CD4-positive, alpha-beta memory T cell (primary cell): ENCODE results near the gene MGAT3. TPM values are rescaled to one million over a fixed set of nuclear protein-coding genes. Genes with fewer than 3 reads are reported as not detected.

Source experiments
- CTCF ChIA-PET: fragments of 350-600 bp; sonication (Branson Sonifier 250); formaldehyde crosslinking; loops from one replicate; lab custom pipeline; 2021; ENCODE audit warnings: inconsistent platforms; ENCODE audit not compliant: partially characterized antibody; lab: Charles Lee
- POLR2A ChIA-PET: fragments of 350-600 bp; sonication (Branson Sonifier 250); formaldehyde crosslinking; loops from one replicate; lab custom pipeline; 2021; ENCODE audit not compliant: partially characterized antibody; lab: Charles Lee
- DNase-seq, 5 donors: peaks; one replicate each; pipeline versions ENCODE4 v3.0.0 to v3.0.0-alpha.2; 2020 to 2022; ENCODE audit warnings: mixed read lengths in 1 of 5
- H3K27ac ChIP-seq: one replicate; pipeline ENCODE4 v1.7.0; 2013; ENCODE audit warnings: low read depth, low read length
- H3K27me3 ChIP-seq: 2 replicates; pipeline ENCODE4 v1.7.0; 2013; ENCODE audit warnings: mild to moderate bottlenecking, low read length, moderate library complexity; ENCODE audit not compliant: insufficient read depth
- H3K36me3 ChIP-seq: 2 replicates; pipeline ENCODE4 v1.7.0; 2013; ENCODE audit warnings: mild to moderate bottlenecking, low read length, moderate library complexity; ENCODE audit not compliant: insufficient read depth
- H3K4me1 ChIP-seq: 2 replicates; pipeline ENCODE4 v1.7.0; 2013; ENCODE audit warnings: mild to moderate bottlenecking, low read length, moderate library complexity; ENCODE audit not compliant: insufficient read depth
- H3K4me3 ChIP-seq, 2 donors: one replicate each; pipeline ENCODE4 v1.7.0; 2013; ENCODE audit warnings: low read length in 2 of 2, mild to moderate bottlenecking in 1 of 2
- H3K9me3 ChIP-seq, 2 donors: one replicate each; pipeline ENCODE4 v1.7.0; 2013; ENCODE audit warnings: low read length in 2 of 2, control low read depth in 1 of 2; ENCODE audit not compliant: control insufficient read depth in 1 of 2
- H3K27ac Mint-ChIP-seq, 7 donors: one replicate each; pipeline ENCODE4 v1.8.0; 2020 to 2021; ENCODE audit warnings: mixed read lengths in 7 of 7, mild to moderate bottlenecking in 6 of 7, inconsistent platforms in 3 of 7, moderate library complexity in 3 of 7
- H3K27me3 Mint-ChIP-seq, 2 donors: one replicate each; pipeline ENCODE4 v1.8.0; 2020 to 2021; ENCODE audit warnings: mixed read lengths in 2 of 2
- H3K36me3 Mint-ChIP-seq, 2 donors: one replicate each; pipeline ENCODE4 v1.8.0; 2020 to 2021; ENCODE audit warnings: mixed read lengths in 2 of 2, inconsistent platforms in 1 of 2, mild to moderate bottlenecking in 1 of 2
- H3K4me1 Mint-ChIP-seq, 4 donors: one replicate each; pipeline ENCODE4 v1.8.0; 2020 to 2021; ENCODE audit warnings: mixed read lengths in 4 of 4, mild to moderate bottlenecking in 1 of 4
- H3K4me3 Mint-ChIP-seq, 8 donors: one replicate each; pipeline ENCODE4 v1.8.0; 2020 to 2021; ENCODE audit warnings: mixed read lengths in 8 of 8, mild to moderate bottlenecking in 7 of 8, moderate library complexity in 6 of 8, inconsistent platforms in 3 of 8
- H3K9me3 Mint-ChIP-seq, 8 donors: one replicate each; pipeline ENCODE4 v1.8.0; 2020 to 2021; ENCODE audit warnings: mixed read lengths in 8 of 8, mild to moderate bottlenecking in 5 of 8, inconsistent platforms in 3 of 8, moderate library complexity in 1 of 8
- intact Hi-C: fragments of 100-400 bp; cut with micrococcal nuclease; formaldehyde crosslinking; loops from one replicate; pipeline ENCODE4 v1.15.1; 2023
- polyA plus RNA-seq, 2 donors: library from polyadenylated mRNA; unstranded; fragments of 300-500 nt; fragmentation: Illumina TruSeq; gene quantifications; one replicate each; pipeline ENCODE4 v1.2.3, GENCODE V29; 2021
- total RNA-seq, 2 experiments: library from RNA; stranded (reverse); gene quantifications; one replicate each; pipeline ENCODE4 v1.2.3, GENCODE V29; 2021

Gene MGAT3
- total and polyA plus RNA-seq, 4 experiments from 2014 or later: 0.19 to 0.73 TPM; not detected in 2

GRCh38 chr22:39522567-39523300 lies 65.9 kb downstream of the MGAT3 start:
- peak overlapping the region; percentile 78 to 99 (median 94) for H3K4me3 Mint-ChIP-seq
- H3K9me3 Mint-ChIP-seq: peaks cover 0 to 13% (median 1%) of the 10 kb centered on the region in 8 donors
- H3K27ac ChIP-seq: peak overlapping the region; percentile 85
- no peaks in the 10 kb centered on the region for H3K9me3 ChIP-seq
- ChIA-PET CTCF (interaction anchor here (0.7 to 12.4 kb wide), 3 partner anchors 9 to 29 kb away, joined by 4 to 345 read pairs (median 5); no protein-coding TSS in a partner anchor), POLR2A (interaction anchor here (0.7 to 14.5 kb wide), 19 partner anchors 8 to 719 kb away, joined by 3 to 165 read pairs (median 3); partner anchors contain the start of genes MIEF1, RPL3, RPS19BP1 and TAB1)
- H3K4me1 ChIP-seq: peaks cover 66% of the 10 kb centered on the region
- H3K27me3 Mint-ChIP-seq: peaks cover 3 to 4% of the 10 kb centered on the region in 2 donors
- peaks cover 36 to 82% (median 62%) of the 10 kb centered on the region in 4 donors for H3K4me1 Mint-ChIP-seq
- peak in 1 of 5 donors; percentile 43 for DNase-seq
- peak overlapping the region; percentile 6 to 19 for H3K4me3 ChIP-seq
- no peaks in the 10 kb centered on the region for H3K27me3 ChIP-seq
- peaks cover 25 to 65% of the 10 kb centered on the region in 2 donors for H3K36me3 Mint-ChIP-seq
- H3K27ac Mint-ChIP-seq: peak overlapping the region; percentile 84 to 100 (median 90)
- H3K36me3 ChIP-seq: peaks cover 32% of the 10 kb centered on the region
- intact Hi-C loops: loop anchor here (10.0 kb wide), 1 partner anchor 278 kb away; the partner anchor contains the start of gene PDGFB

GRCh38 chr22:39524089-39524752 lies 67.4 kb downstream of the MGAT3 start:
- peaks cover 41% of the 10 kb centered on the region for H3K36me3 ChIP-seq
- peaks cover 0 to 13% (median 1%) of the 10 kb centered on the region in 8 donors for H3K9me3 Mint-ChIP-seq
- no peak overlapping the region for H3K4me3 ChIP-seq
- peak overlapping the region in 6 of 8 donors; percentile 26 to 78 (median 58) for H3K4me3 Mint-ChIP-seq
- H3K27ac Mint-ChIP-seq: peak overlapping the region in 5 of 7 donors; percentile 55 to 100 (median 83)
- H3K9me3 ChIP-seq: no peaks in the 10 kb centered on the region
- peaks cover 75% of the 10 kb centered on the region for H3K4me1 ChIP-seq
- CTCF ChIA-PET: interaction anchor here (1.0 to 12.4 kb wide), 4 partner anchors 8 to 30 kb away, joined by 3 to 345 read pairs (median 5); partner anchors contain the start of gene MIEF1
- peaks cover 25 to 73% of the 10 kb centered on the region in 2 donors for H3K36me3 Mint-ChIP-seq
- H3K27me3 Mint-ChIP-seq: peaks cover 3 to 4% of the 10 kb centered on the region in 2 donors
- intact Hi-C loops: loop anchor here (10.0 kb wide), 1 partner anchor 279 kb away; the partner anchor contains the start of gene PDGFB
- H3K4me1 Mint-ChIP-seq: peaks cover 38 to 90% (median 68%) of the 10 kb centered on the region in 4 donors
- no peaks in the 10 kb centered on the region for H3K27me3 ChIP-seq
- DNase-seq: no peak
- no peak overlapping the region for H3K27ac ChIP-seq
- POLR2A ChIA-PET: interaction anchor here (0.7 to 14.5 kb wide), 11 partner anchors 6 to 520 kb away, joined by 3 to 165 read pairs (median 4); partner anchors contain the start of genes MIEF1, RPL3, RPS19BP1 and TAB1

- CTCF ChIA-PET: interaction anchor here (1.8 to 12.4 kb wide), 2 partner anchors 9 to 31 kb away, joined by 5 to 345 read pairs; no protein-coding TSS in a partner anchor
- Histone ChIP-seq H3K36me3 (peaks cover 48% of the 10 kb centered on the region), H3K27ac (no peak overlapping the region), H3K4me1 (peaks cover 80% of the 10 kb centered on the region), H3K4me3 (no peak overlapping the region), H3K9me3 (no peaks in the 10 kb centered on the region), H3K27me3 (no peaks in the 10 kb centered on the region)
- Mint-ChIP-seq H3K4me1 (peaks cover 42 to 92% (median 74%) of the 10 kb centered on the region in 4 donors), H3K36me3 (peaks cover 25 to 77% of the 10 kb centered on the region in 2 donors), H3K27ac (peak overlapping the region in 6 of 7 donors; percentile 47 to 100 (median 86)), H3K4me3 (peak overlapping the region; percentile 18 to 78 (median 56)), H3K27me3 (peaks cover 2 to 3% of the 10 kb centered on the region in 2 donors), H3K9me3 (peaks cover 0 to 12% (median 1%) of the 10 kb centered on the region in 8 donors)
- no peak for DNase-seq
- POLR2A ChIA-PET: interaction anchor here (0.6 to 14.5 kb wide), 13 partner anchors 5 to 560 kb away, joined by 3 to 165 read pairs (median 4); partner anchors contain the start of genes MIEF1, RPL3, RPS19BP1 and TAB1
- intact Hi-C loops: loop anchor here (10.0 kb wide), 1 partner anchor 280 kb away; the partner anchor contains the start of gene PDGFB
These were observed 68.2 kb downstream of the MGAT3 start for GRCh38 chr22:39524753-39525657.

GRCh38 chr22:39525658-39525975 lies 68.8 kb downstream of the MGAT3 start:
- H3K4me1 ChIP-seq: peaks cover 86% of the 10 kb centered on the region
- DNase-seq: no peak
- CTCF ChIA-PET: interaction anchor here (12.4 kb wide), 1 partner anchor 32 kb away, joined by 345 read pairs; no protein-coding TSS in a partner anchor
- POLR2A ChIA-PET: interaction anchor here (0.6 to 14.5 kb wide), 8 partner anchors 11 to 560 kb away, joined by 3 to 165 read pairs (median 6); partner anchors contain the start of genes MIEF1, RPL3 and TAB1
- no peaks in the 10 kb centered on the region for H3K27me3 ChIP-seq
- Mint-ChIP-seq H3K4me1 (peaks cover 45 to 92% (median 78%) of the 10 kb centered on the region in 4 donors), H3K27me3 (no peaks in the 10 kb centered on the region), H3K4me3 (peak overlapping the region in 5 of 8 donors; percentile 4 to 78 (median 55)), H3K36me3 (peaks cover 25 to 73% of the 10 kb centered on the region in 2 donors), H3K9me3 (peaks cover 0 to 6% (median 0%) of the 10 kb centered on the region in 8 donors), H3K27ac (peak overlapping the region in 6 of 7 donors; percentile 47 to 100 (median 86))
- no peak overlapping the region for H3K4me3 ChIP-seq
- H3K27ac ChIP-seq: no peak overlapping the region
- peaks cover 51% of the 10 kb centered on the region for H3K36me3 ChIP-seq
- intact Hi-C loops: loop anchor here (10.0 kb wide), 1 partner anchor 281 kb away; the partner anchor contains the start of gene PDGFB
- no peaks in the 10 kb centered on the region for H3K9me3 ChIP-seq

GRCh38 chr22:39526736-39527171 lies 69.9 kb downstream of the MGAT3 start:
- no peaks in the 10 kb centered on the region for H3K27me3 ChIP-seq
- intact Hi-C loops: loop anchor here (10.0 kb wide), 1 partner anchor 282 kb away; the partner anchor contains the start of gene PDGFB
- CTCF ChIA-PET: interaction anchor here (1.0 to 12.4 kb wide), 4 partner anchors 9 to 356 kb away, joined by 3 to 345 read pairs (median 52); no protein-coding TSS in a partner anchor
- no peaks in the 10 kb centered on the region for H3K9me3 ChIP-seq
- peak overlapping the region; percentile 25 for H3K27ac ChIP-seq
- peak overlapping the region; percentile 43 to 100 (median 92) for H3K27ac Mint-ChIP-seq
- H3K4me1 ChIP-seq: peaks cover 93% of the 10 kb centered on the region
- peaks cover 53 to 96% (median 81%) of the 10 kb centered on the region in 4 donors for H3K4me1 Mint-ChIP-seq
- POLR2A ChIA-PET: interaction anchor here (0.6 to 14.5 kb wide), 6 partner anchors 24 to 689 kb away, joined by 3 to 165 read pairs (median 22); partner anchors contain the start of genes MIEF1, RPL3 and TAB1
- H3K9me3 Mint-ChIP-seq: no peaks in the 10 kb centered on the region
- H3K4me3 ChIP-seq: no peak overlapping the region
- peak in 3 of 5 donors; percentile 30 to 68 (median 35) for DNase-seq
- H3K36me3 Mint-ChIP-seq: peaks cover 24 to 71% of the 10 kb centered on the region in 2 donors
- H3K36me3 ChIP-seq: peaks cover 43% of the 10 kb centered on the region
- H3K27me3 Mint-ChIP-seq: no peaks in the 10 kb centered on the region
- H3K4me3 Mint-ChIP-seq: peak overlapping the region in 6 of 8 donors; percentile 8 to 80 (median 48)
